ENCODE data around the gene OR6C2. TPM values are rescaled to one million over a fixed set of nuclear protein-coding genes. Genes with fewer than 3 reads are reported as not detected.

Gene OR6C2
- total and polyA plus RNA-seq, 9 of the 15 experiments (the other 6 are each of a cell fraction or from before 2014, with no cell fraction given), result not detected

DNA sequence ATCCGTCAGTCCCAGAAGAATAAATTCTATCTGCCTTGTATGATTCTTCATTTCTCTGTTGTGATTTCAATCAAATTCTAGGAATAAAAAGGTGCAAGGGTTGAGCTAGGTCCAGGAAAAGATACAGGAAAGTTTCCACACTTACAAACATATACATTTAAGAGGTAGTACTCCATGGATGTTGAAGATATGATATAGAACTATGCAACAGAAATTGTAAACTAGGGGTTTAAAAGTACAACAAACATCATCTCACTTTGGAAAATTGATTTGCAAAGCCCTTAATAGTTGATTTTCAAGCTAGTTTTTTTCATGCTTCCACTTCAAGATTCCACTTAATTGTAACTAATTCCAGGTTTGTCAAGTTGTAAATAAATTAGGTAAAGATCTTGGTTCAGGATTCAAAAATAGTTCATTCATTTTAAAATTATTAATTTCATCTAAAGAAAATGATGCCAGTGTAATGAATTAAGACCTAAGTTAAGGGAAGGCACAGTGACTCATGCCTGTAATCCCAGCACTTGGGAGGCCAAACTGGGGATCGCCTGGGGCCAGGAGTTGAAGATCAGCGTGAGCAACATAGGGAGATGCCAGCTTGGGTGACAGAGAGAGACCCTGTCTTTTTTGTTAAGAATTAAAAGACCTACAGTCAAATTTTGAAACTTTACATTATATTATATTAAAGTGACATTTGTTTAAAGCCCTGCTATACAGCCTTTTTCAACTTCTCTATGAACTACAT, 26.4 kb downstream of the OR6C2 start, which contains the start of gene OR6C70:
Gene OR6C70, minus strand, starts transcription at position 51 of the 742 bp plus-strand sequence. Its CDS starts 0 bp downstream, at position 51.
- ATAC-seq, result no peak
- no peak for DNase-seq (ENCODE audit: extremely low read depth in 1 of 4, low spot score in 3 of 4)
- intact Hi-C loops (cut with micrococcal nuclease) (no loop called here), in situ Hi-C loops (cut with MboI) (no loop called here)
- H3K4me2 ChIP-seq (ENCODE audit: insufficient read depth, low read length), result no peak within 1 kb of the TSS
- CTCF ChIA-PET (ENCODE audit: low intra/inter-chr PET ratio), result no interaction called here
- no peaks in the 10 kb centered on the region for H3K4me1 ChIP-seq (replicated peaks in 1 of 2; ENCODE audit: control insufficient read depth in 2 of 2, insufficient read depth in 2 of 2, low read length in 2 of 2)
- H3K27ac ChIP-seq (ENCODE audit: extremely low read depth, low read depth, low read length), result no peak within 1 kb of the TSS
- H3K27me3 ChIP-seq (ENCODE audit: control insufficient read depth in 2 of 2, insufficient read depth in 2 of 2, low read length in 2 of 2), result no peaks in the 10 kb centered on the region; a peak in 1 of 5 replicates
- H3K79me2 ChIP-seq (ENCODE audit: control insufficient read depth, insufficient read depth, low read length), result no peaks in the 10 kb centered on the region
- H3K9me1 ChIP-seq (ENCODE audit: control insufficient read depth, insufficient read depth, low read length), result no peaks in the 10 kb centered on the region
- FAIRE-seq, result no peak
- POLR2A ChIA-PET, result interaction anchor here (1.4 kb wide), 1 partner anchor 10 kb away, joined by 5 read pairs; no protein-coding TSS in a partner anchor
- WGBS (ENCODE audit: insufficient coverage, low coverage, missing lambda C conversion rate), result 0% methylated on average over 3 of the region's 3 CpGs
- H4K20me1 ChIP-seq (replicated peaks; ENCODE audit: control insufficient read depth, insufficient read depth, low read length), result no peaks in the 10 kb centered on the region
- no peaks in the 10 kb centered on the region for H3K36me3 ChIP-seq (ENCODE audit: control insufficient read depth, insufficient read depth, low read length)
- H3K9ac ChIP-seq (ENCODE audit: insufficient read depth in 1 of 2, low read depth in 2 of 2, low read length in 2 of 2), result no peak within 1 kb of the TSS
- BruUV-seq (replicated peaks), result no TSS peak
- no peaks in the 10 kb centered on the region for H3K9me3 ChIP-seq (replicated peaks; ENCODE audit: control insufficient read depth, insufficient read depth, low read depth, low read length)
- H3K4me3 ChIP-seq, result no peak within 1 kb of the TSS
- H2AFZ ChIP-seq (ENCODE audit: low read depth, low read length), result no peak within 1 kb of the TSS
- no peak for TF ChIP-seq ZNF212 (CRISPR knock-in tag; IDR thresholded peaks at IDR 0.05)
- no peak for TF ChIP-seq MGA (IDR thresholded peaks at IDR 0.05)
- TF ChIP-seq MAFK (IDR thresholded peaks at IDR 0.05; ENCODE audit: low read length), result no peak
- TF ChIP-seq JUNB (CRISPR knock-in tag; conservative IDR thresholded peaks at IDR 0.05), result no peak
- TF ChIP-seq NKRF (IDR thresholded peaks at IDR 0.05; ENCODE audit: borderline replicate concordance), result no peak
- TF ChIP-seq PHF20 (IDR thresholded peaks at IDR 0.05; ENCODE audit: partially characterized antibody), result no peak
- TF ChIP-seq CREM (IDR thresholded peaks at IDR 0.05; ENCODE audit: low read depth), result no peak
